Body of pancreas (tissue), 4 donors: ENCODE data around the gene COMMD10. TPM values are rescaled to one million over a fixed set of nuclear protein-coding genes. Genes with fewer than 3 reads are reported as not detected.

Source experiments
- ATAC-seq: fragments of 150-250 bp; one replicate; pipeline ENCODE4 v1.9.1; 2016
- DNase-seq, 4 donors: peaks; one replicate each; pipeline ENCODE4 v3.0.0-alpha.2; 2019
- H3K27ac ChIP-seq, 4 donors: fragments of 200-600 bp; sonication (generic); 1 replicate in 3 of 4; 2 replicates in 1 of 4; pipeline versions ENCODE4 v1.5.1 to v1.6.1; 2016 to 2019; ENCODE audit warnings: mild to moderate bottlenecking in 1 of 4, mixed read lengths in 1 of 4, moderate library complexity in 1 of 4
- H3K27me3 ChIP-seq, 2 donors: fragments of 200-600 bp; sonication (generic); one replicate each; pipeline ENCODE4 v1.6.0; 2016; ENCODE audit warnings: mild to moderate bottlenecking in 1 of 2
- H3K36me3 ChIP-seq, 2 donors: fragments of 200-600 bp; sonication (generic); replicated peaks in 1 of 2; 2 replicates each; pipeline ENCODE4 v1.5.1; 2016; ENCODE audit warnings: low read depth in 2 of 2; ENCODE audit not compliant: insufficient read depth in 1 of 2
- H3K4me1 ChIP-seq: fragments of 200-600 bp; sonication (generic); one replicate; pipeline ENCODE4 v1.6.0; 2016
- H3K4me3 ChIP-seq, 2 donors: fragments of 200-600 bp; sonication (generic); 1 replicate in 1 of 2; 2 replicates in 1 of 2; pipeline ENCODE4 v1.5.1; 2016 to 2019
- H3K9me3 ChIP-seq, 3 donors: fragments of 200-600 bp; sonication (generic); 1 replicate in 2 of 3; 2 replicates in 1 of 3; pipeline ENCODE4 v1.5.1; 2016
- POLR2A ChIP-seq, 3 donors: fragments of 450-650 bp; IDR thresholded peaks; one replicate each; pipeline ENCODE4 v1.6.1; 2016; ENCODE audit warnings: antibody characterized with exemption in 3 of 3, mild to moderate bottlenecking in 2 of 3
- WGBS, 2 donors: methylation state at CpG; one replicate each; pipeline ENCODE4 v1.1.5; 2017; 5-methylcytosine and 5-hydroxymethylcytosine counted together
- intact Hi-C: fragments of 100-400 bp; cut with DNase I; formaldehyde crosslinking; loops from one replicate; pipeline ENCODE4 v1.15.1; 2023
- total RNA-seq, 2 donors: library from RNA; depleted of rRNA; stranded (reverse); fragments of >200 nt; gene quantifications; one replicate each; pipeline ENCODE4 v1.1.0, GENCODE V29; 2016
- TF ChIP-seq, protein P1 (sequence below), 7 experiments: fragments of 450-650 bp in 4 of 7; fragments of 200-600 bp in 3 of 7; sonication (generic) in 3 of 7; IDR thresholded peaks; one replicate each; pipeline ENCODE4 v1.5.1; 2016 to 2019; ENCODE audit warnings: antibody characterized with exemption in 7 of 7

Gene COMMD10
- total RNA-seq, 2 donors from 2014 or later, result 26.5 to 27.0 TPM

DNA sequence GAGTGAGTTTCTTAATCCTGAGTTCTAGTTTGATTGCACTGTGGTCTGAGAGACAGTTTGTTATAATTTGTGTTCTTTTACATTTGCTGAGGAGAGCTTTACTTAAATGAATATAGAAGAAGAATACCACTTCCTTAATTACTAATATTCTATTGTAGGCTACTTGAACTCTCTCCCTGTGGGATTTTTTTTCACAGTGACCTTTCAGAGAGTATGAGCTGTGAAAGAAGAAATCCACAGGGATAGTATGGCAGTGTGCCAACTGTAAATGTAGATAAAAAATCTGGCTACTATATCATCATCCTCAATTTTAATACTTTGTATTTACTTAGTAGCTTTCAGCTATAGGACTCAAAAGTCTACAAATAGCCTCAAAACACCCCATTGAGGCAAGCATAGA lies 67.3 kb downstream of the COMMD10 start:
- TF ChIP-seq, protein P1, sequence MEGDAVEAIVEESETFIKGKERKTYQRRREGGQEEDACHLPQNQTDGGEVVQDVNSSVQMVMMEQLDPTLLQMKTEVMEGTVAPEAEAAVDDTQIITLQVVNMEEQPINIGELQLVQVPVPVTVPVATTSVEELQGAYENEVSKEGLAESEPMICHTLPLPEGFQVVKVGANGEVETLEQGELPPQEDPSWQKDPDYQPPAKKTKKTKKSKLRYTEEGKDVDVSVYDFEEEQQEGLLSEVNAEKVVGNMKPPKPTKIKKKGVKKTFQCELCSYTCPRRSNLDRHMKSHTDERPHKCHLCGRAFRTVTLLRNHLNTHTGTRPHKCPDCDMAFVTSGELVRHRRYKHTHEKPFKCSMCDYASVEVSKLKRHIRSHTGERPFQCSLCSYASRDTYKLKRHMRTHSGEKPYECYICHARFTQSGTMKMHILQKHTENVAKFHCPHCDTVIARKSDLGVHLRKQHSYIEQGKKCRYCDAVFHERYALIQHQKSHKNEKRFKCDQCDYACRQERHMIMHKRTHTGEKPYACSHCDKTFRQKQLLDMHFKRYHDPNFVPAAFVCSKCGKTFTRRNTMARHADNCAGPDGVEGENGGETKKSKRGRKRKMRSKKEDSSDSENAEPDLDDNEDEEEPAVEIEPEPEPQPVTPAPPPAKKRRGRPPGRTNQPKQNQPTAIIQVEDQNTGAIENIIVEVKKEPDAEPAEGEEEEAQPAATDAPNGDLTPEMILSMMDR (IDR thresholded peaks at IDR 0.05), result no peak
- TF ChIP-seq POLR2A (IDR thresholded peaks at IDR 0.05), result no peak
- ATAC-seq, result no peak
- no peak overlapping the region for H3K27ac ChIP-seq

DNA sequence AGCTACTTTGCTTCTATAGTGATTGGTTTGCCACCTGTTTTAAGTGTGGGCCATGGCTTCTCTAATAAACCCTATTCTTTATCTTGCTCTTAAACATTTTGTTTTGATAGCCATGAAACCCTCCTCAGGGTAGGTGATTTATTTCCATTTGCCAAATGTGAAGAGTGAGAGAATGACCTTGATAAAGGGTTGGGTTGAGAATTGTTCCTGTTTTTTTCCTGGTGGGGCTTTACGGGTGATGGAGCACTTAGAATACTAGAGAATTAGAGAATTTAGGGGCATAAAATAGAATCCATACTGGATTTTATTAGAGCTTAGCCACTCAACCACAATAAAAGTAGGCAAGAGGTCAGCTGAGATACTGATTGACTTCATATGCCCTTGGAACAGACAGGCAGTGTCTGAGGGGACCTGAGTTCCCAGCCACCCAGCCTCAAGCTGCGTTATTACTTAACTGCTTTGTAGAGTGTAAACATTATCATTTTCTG lies 68.9 kb downstream of the COMMD10 start:
- no peak overlapping the region for H3K4me3 ChIP-seq
- intact Hi-C loops, result no loop called here
- H3K4me1 ChIP-seq, result peaks cover 15% of the 10 kb centered on the region
- no peaks in the 10 kb centered on the region for H3K27me3 ChIP-seq
- TF ChIP-seq, protein P1 (IDR thresholded peaks at IDR 0.05), result no peak
- no peak for TF ChIP-seq POLR2A (IDR thresholded peaks at IDR 0.05)
- ATAC-seq (no peak), DNase-seq (no peak)
- H3K27ac ChIP-seq, result no peak overlapping the region
- no peaks in the 10 kb centered on the region for H3K36me3 ChIP-seq
- WGBS, 2 donors, result 51 to 73% methylated on average over 2 of the region's 2 CpGs
- no peaks in the 10 kb centered on the region for H3K9me3 ChIP-seq

More for the DNA sequence above, 67.3 kb downstream of the COMMD10 start:
- no peaks in the 10 kb centered on the region for H3K9me3 ChIP-seq
- no peak overlapping the region for H3K4me3 ChIP-seq
- intact Hi-C loops, result no loop called here
- peaks cover 15% of the 10 kb centered on the region for H3K4me1 ChIP-seq
- no peaks in the 10 kb centered on the region for H3K36me3 ChIP-seq
- DNase-seq, result no peak
- no peaks in the 10 kb centered on the region for H3K27me3 ChIP-seq

DNA sequence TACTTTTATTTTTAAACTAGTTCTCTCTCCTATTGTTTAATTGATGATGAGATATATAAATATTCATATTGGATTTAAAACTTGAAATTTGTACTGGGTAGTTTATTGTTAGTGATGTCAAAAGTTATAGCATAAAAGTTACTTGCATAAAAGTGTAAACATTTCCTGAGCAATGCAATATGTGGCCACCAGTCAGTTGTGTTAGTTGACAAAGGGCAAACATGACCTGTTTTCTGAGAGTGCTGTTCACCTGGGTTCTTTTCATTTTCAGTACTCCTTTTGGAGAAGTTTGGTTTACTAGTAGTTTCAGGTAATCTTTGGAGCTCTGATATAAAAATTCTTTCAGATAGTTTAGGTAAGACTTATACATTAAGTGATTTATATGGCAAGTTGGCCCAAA lies 69.4 kb downstream of the COMMD10 start:
- no peak for ATAC-seq

DNA sequence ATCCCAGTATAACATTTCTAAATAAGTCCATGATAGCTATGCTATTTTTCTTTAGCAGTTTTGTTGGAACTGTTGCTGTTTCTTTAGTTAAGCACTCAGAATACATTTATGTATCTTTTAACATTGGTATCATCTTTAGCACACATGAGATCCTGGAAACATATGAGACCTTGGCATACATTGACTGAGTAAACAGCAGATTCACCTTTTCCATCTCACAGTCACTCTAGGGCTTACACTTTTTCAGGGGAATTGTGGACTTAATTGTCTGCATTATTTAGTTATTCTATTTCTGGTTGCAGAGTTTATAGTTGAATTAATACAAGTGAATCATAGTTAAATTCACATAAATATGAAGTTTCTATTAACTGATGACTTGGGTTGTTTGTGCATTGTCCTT lies 70.1 kb downstream of the COMMD10 start:
- no peaks in the 10 kb centered on the region for H3K9me3 ChIP-seq
- intact Hi-C loops, result no loop called here
- no peak for ATAC-seq

More for the DNA sequence above, 69.4 kb downstream of the COMMD10 start:
- Histone ChIP-seq H3K27me3 (no peaks in the 10 kb centered on the region), H3K4me1 (peaks cover 15% of the 10 kb centered on the region), H3K27ac (no peak overlapping the region), H3K4me3 (no peak overlapping the region), H3K9me3 (no peaks in the 10 kb centered on the region), H3K36me3 (no peaks in the 10 kb centered on the region)
- TF ChIP-seq, protein P1 (IDR thresholded peaks at IDR 0.05), result no peak
- no peak for TF ChIP-seq POLR2A (IDR thresholded peaks at IDR 0.05)
- DNase-seq, result no peak
- intact Hi-C loops, result no loop called here

DNA sequence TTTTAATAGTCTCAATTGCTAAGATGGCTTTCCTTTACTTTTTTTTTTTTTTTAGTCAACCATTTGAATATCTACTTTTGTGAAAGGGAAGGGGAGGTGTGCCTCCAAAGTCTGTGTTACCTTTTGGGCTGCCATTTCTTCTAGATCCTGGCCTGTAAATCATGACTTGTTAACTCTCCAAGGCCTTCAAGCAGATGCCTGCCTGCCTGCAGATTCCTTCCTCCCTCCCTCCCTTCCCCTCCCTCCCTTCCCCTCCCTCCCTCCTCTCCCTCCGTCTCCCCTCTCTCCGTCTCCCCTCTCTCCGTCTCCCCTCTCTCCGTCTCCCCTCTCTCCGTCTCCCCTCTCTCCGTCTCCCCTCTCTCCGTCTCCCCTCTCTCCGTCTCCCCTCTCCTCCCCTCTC lies 73.1 kb downstream of the COMMD10 start:
- no peaks in the 10 kb centered on the region for H3K27me3 ChIP-seq
- no peaks in the 10 kb centered on the region for H3K9me3 ChIP-seq
- DNase-seq (no peak), ATAC-seq (no peak)
- no peak overlapping the region for H3K4me3 ChIP-seq
- H3K4me1 ChIP-seq, result peaks cover 15% of the 10 kb centered on the region
- 93 to 100% methylated on average over 2 to 4 of the region's 8 CpGs for WGBS, 2 donors
- no peak overlapping the region for H3K27ac ChIP-seq
- intact Hi-C loops, result no loop called here
- TF ChIP-seq, protein P1 (IDR thresholded peaks at IDR 0.05), result no peak
- no peak for TF ChIP-seq POLR2A (IDR thresholded peaks at IDR 0.05)
- no peaks in the 10 kb centered on the region for H3K36me3 ChIP-seq

More for the DNA sequence above, 70.1 kb downstream of the COMMD10 start:
- TF ChIP-seq POLR2A (IDR thresholded peaks at IDR 0.05), result no peak
- TF ChIP-seq, protein P1 (IDR thresholded peaks at IDR 0.05), result no peak
- no peaks in the 10 kb centered on the region for H3K27me3 ChIP-seq
- no peaks in the 10 kb centered on the region for H3K36me3 ChIP-seq
- no peak overlapping the region for H3K4me3 ChIP-seq
- DNase-seq, result no peak
- H3K4me1 ChIP-seq, result peaks cover 15% of the 10 kb centered on the region
- H3K27ac ChIP-seq, result no peak overlapping the region
